OCI-LY7 (cell line): Measurements from ENCODE around the gene GGCX. TPM values are rescaled to one million over a fixed set of nuclear protein-coding genes. Genes with fewer than 3 reads are reported as not detected.

Source experiments
- BruUV-seq: library from RNA; stranded (reverse); fragments of 400-500 nt; replicated peaks from 2 replicates; lab custom pipeline; 2021; lab: Mats Ljungman, UMichigan
- CTCF ChIA-PET: fragments of 300-600 bp; sonication (Branson Sonifier 250); formaldehyde crosslinking; loops from one replicate; lab custom pipeline; 2022; ENCODE audit warnings: antibody characterized with exemption; ENCODE audit not compliant: unreplicated experiment; lab: Charles Lee
- POLR2A ChIA-PET: fragments of 300-600 bp; sonication (Branson Sonifier 250); formaldehyde crosslinking; loops from one replicate; lab custom pipeline; 2022; ENCODE audit warnings: antibody characterized with exemption; lab: Charles Lee
- DNase-seq: peaks from one replicate; pipeline ENCODE4 v3.0.0-alpha.2; 2015; ENCODE audit warnings: low spot score
- H2AFZ ChIP-seq: fragments of 200-600 bp; sonication (generic), shearing (Covaris generic); 2 replicates; pipeline ENCODE4 v1.6.1; 2014; ENCODE audit warnings: mild to moderate bottlenecking, antibody characterized with exemption, low read length, moderate library complexity
- H3K27ac ChIP-seq: fragments of 200-600 bp; sonication (generic); 2 replicates; pipeline ENCODE4 v1.5.1; 2014; ENCODE audit warnings: mixed run types, low read depth, mild to moderate bottlenecking, moderate library complexity, low read length, inconsistent platforms; ENCODE audit not compliant: poor library complexity, severe bottlenecking
- H3K36me3 ChIP-seq: fragments of 200-600 bp; sonication (generic); 2 replicates; pipeline ENCODE4 v1.6.1; 2014; ENCODE audit warnings: mild to moderate bottlenecking, antibody characterized with exemption, low read length, moderate library complexity, mixed read lengths; ENCODE audit not compliant: insufficient read depth
- H3K4me1 ChIP-seq: fragments of 200-600 bp; sonication (generic); 2 replicates; pipeline ENCODE4 v1.5.1; 2014; ENCODE audit warnings: mild to moderate bottlenecking, low read length; ENCODE audit not compliant: insufficient read depth, poor library complexity, severe bottlenecking
- H3K4me2 ChIP-seq: fragments of 200-600 bp; sonication (generic); 2 replicates; pipeline ENCODE4 v1.6.1; 2014; ENCODE audit warnings: mild to moderate bottlenecking, low read length
- H3K4me3 ChIP-seq: fragments of 200-600 bp; sonication (generic); 2 replicates; pipeline ENCODE4 v1.5.1; 2014; ENCODE audit warnings: mild to moderate bottlenecking, low read depth, low read length; ENCODE audit not compliant: poor library complexity, severe bottlenecking
- H3K79me2 ChIP-seq: fragments of 200-600 bp; sonication (generic); 2 replicates; pipeline ENCODE4 v1.6.1; 2016; ENCODE audit warnings: low read depth, mild to moderate bottlenecking, low read length, moderate library complexity, mixed read lengths; ENCODE audit not compliant: insufficient read depth
- H3K9me2 ChIP-seq: fragments of 200-600 bp; sonication (generic); 2 replicates; pipeline ENCODE4 v1.6.1; 2016; ENCODE audit warnings: mild to moderate bottlenecking, low read length, mixed read lengths; ENCODE audit not compliant: insufficient read depth
- H3K9me3 ChIP-seq: fragments of 200-600 bp; sonication (generic); 2 replicates; pipeline ENCODE4 v1.6.1; 2014; ENCODE audit warnings: mild to moderate bottlenecking, mixed run types, low read length, mixed read lengths
- H4K20me1 ChIP-seq: fragments of 200-600 bp; sonication (generic); 2 replicates; pipeline ENCODE4 v1.6.1; 2014; ENCODE audit warnings: mild to moderate bottlenecking, antibody characterized with exemption, low read length, moderate library complexity, mixed read lengths; ENCODE audit not compliant: insufficient read depth
- EZH2phosphoT487 ChIP-seq: fragments of 200-600 bp; sonication (generic); IDR thresholded peaks from 2 replicates; pipeline ENCODE4 v1.6.1; 2018; ENCODE audit warnings: low read depth, borderline replicate concordance, mild to moderate bottlenecking, mixed run types, antibody characterized with exemption, low read length, moderate library complexity, mixed read lengths
- intact Hi-C: fragments of 100-400 bp; cut with micrococcal nuclease; formaldehyde crosslinking; loops from one replicate; pipeline ENCODE4 v1.10.0; 2022; ENCODE audit not compliant: unreplicated experiment
- total RNA-seq, 2 experiments: library from RNA; depleted of rRNA in 1 of 2; stranded (reverse); fragments of >200 nt in 1 of 2; shearing (Covaris generic) in 1 of 2; gene quantifications; 2 replicates each; pipeline ENCODE4 v1.2.3, GENCODE V29; 2014 to 2022
- TF ChIP-seq, protein P1 (sequence below): fragments of 200-600 bp; sonication (generic); conservative IDR thresholded peaks from 2 replicates; pipeline ENCODE4 v1.5.1; 2014; ENCODE audit warnings: mild to moderate bottlenecking, antibody characterized with exemption, low read length, moderate library complexity, mixed read lengths

GGCX gene
- total RNA-seq, 2 experiments from 2014 or later = 32.5 to 33.3 TPM

- no peak for DNase-seq
- H2AFZ ChIP-seq = peak overlapping the region; percentile 72; the same call in 1 of the 2 replicates
- peak overlapping the region; percentile 95 for H3K4me2 ChIP-seq
- no peaks in the 10 kb centered on the region for H4K20me1 ChIP-seq
- no TSS peak for BruUV-seq
- peaks cover 27% of the 10 kb centered on the region for H3K4me1 ChIP-seq
- peaks cover 25% of the 10 kb centered on the region for H3K36me3 ChIP-seq
- H3K4me3 ChIP-seq = peak overlapping the region; percentile 83
- no peaks in the 10 kb centered on the region for H3K9me2 ChIP-seq
- intact Hi-C loops = no loop called here
- peaks cover 29% of the 10 kb centered on the region; the same call in 1 of the 2 replicates for H3K79me2 ChIP-seq
- H3K9me3 ChIP-seq = no peaks in the 10 kb centered on the region
- POLR2A ChIA-PET = interaction anchor here (0.7 to 4.9 kb wide), 12 partner anchors 8 to 220 kb away, joined by 3 to 34 read pairs (median 6); partner anchors contain the start of genes MAT2A and RNF181
- TF ChIP-seq, protein P1, sequence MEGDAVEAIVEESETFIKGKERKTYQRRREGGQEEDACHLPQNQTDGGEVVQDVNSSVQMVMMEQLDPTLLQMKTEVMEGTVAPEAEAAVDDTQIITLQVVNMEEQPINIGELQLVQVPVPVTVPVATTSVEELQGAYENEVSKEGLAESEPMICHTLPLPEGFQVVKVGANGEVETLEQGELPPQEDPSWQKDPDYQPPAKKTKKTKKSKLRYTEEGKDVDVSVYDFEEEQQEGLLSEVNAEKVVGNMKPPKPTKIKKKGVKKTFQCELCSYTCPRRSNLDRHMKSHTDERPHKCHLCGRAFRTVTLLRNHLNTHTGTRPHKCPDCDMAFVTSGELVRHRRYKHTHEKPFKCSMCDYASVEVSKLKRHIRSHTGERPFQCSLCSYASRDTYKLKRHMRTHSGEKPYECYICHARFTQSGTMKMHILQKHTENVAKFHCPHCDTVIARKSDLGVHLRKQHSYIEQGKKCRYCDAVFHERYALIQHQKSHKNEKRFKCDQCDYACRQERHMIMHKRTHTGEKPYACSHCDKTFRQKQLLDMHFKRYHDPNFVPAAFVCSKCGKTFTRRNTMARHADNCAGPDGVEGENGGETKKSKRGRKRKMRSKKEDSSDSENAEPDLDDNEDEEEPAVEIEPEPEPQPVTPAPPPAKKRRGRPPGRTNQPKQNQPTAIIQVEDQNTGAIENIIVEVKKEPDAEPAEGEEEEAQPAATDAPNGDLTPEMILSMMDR = no peak
- TF ChIP-seq EZH2phosphoT487 = no peak
- CTCF ChIA-PET = no interaction called here
- peak overlapping the region; percentile 79 for H3K27ac ChIP-seq
Measured at GRCh38 chr2:85577063-85577385, 15.7 kb upstream of the GGCX start.

DNA sequence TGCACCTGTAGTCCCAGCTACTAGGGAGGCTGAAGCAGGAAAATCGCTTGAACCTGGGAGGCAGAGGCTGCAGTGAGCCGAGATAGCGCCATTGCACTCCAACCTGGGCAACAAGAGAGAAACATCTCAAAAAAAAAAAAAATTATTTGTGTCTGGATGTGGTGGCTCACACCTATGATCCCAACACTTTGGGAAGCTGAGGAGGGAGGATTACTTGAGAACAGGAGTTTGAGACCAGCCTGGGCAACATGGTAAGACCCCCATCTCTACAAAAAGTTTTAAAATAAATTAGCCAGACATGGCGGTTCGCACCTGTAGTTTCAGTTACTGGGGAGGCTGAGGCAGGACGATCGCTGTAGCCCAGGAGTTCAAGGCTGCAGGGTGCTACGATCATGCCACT, 14.4 kb upstream of the GGCX start:
- H3K36me3 ChIP-seq = peaks cover 16% of the 10 kb centered on the region
- ChIA-PET CTCF (no interaction called here), POLR2A (interaction anchor here (1.0 kb wide), 2 partner anchors 9 to 35 kb away, joined by 3 to 6 read pairs; no protein-coding TSS in a partner anchor)
- H3K4me2 ChIP-seq = no peak overlapping the region
- no peak for DNase-seq
- intact Hi-C loops = no loop called here
- no TSS peak for BruUV-seq
- H3K79me2 ChIP-seq = peaks cover 29% of the 10 kb centered on the region; the same call in 1 of the 2 replicates
- TF ChIP-seq EZH2phosphoT487 = no peak
- TF ChIP-seq, protein P1 = no peak
- no peaks in the 10 kb centered on the region for H3K9me2 ChIP-seq
- H3K27ac ChIP-seq = no peak overlapping the region
- H3K4me3 ChIP-seq = no peak overlapping the region
- H3K4me1 ChIP-seq = peaks cover 27% of the 10 kb centered on the region
- no peak overlapping the region for H2AFZ ChIP-seq
- no peaks in the 10 kb centered on the region for H4K20me1 ChIP-seq
- H3K9me3 ChIP-seq = no peaks in the 10 kb centered on the region

DNA sequence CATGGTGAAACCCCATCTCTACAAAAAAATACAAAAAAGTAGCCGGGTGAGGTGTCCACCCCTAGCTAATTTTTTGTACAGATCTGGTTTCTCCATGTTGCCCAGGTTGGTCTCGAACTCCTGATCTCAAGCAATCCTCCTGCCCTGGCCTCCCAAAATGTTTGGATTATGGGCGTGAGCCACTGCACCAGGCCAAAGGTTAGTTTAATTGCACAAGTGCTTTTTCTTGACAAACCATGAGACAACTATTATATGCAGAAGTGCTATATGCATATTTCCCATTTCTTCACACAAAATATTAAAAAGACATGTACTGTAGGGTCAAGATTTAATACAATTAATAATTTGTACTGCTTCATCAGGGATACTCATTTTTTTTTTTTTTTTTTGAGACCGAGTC, 5.0 kb upstream of the GGCX start:
- Histone ChIP-seq H3K79me2 (no peaks in the 10 kb centered on the region), H3K4me1 (peaks cover 23% of the 10 kb centered on the region), H3K4me2 (no peak overlapping the region), H4K20me1 (no peaks in the 10 kb centered on the region), H3K9me2 (no peaks in the 10 kb centered on the region), H3K36me3 (no peaks in the 10 kb centered on the region), H3K27ac (no peak overlapping the region), H2AFZ (no peak overlapping the region), H3K4me3 (no peak overlapping the region), H3K9me3 (no peaks in the 10 kb centered on the region)
- TF ChIP-seq, protein P1 = no peak
- no peak for TF ChIP-seq EZH2phosphoT487
- DNase-seq = no peak
- CTCF ChIA-PET = no interaction called here
- POLR2A ChIA-PET = interaction anchor here (0.7 to 0.9 kb wide), 4 partner anchors 9 to 627 kb away, joined by 3 to 5 read pairs (median 3); no protein-coding TSS in a partner anchor
- BruUV-seq = no TSS peak
- intact Hi-C loops = no loop called here
